Measurements from ENCODE around the gene KRTAP3-3.

Gene KRTAP3-3

DNA sequence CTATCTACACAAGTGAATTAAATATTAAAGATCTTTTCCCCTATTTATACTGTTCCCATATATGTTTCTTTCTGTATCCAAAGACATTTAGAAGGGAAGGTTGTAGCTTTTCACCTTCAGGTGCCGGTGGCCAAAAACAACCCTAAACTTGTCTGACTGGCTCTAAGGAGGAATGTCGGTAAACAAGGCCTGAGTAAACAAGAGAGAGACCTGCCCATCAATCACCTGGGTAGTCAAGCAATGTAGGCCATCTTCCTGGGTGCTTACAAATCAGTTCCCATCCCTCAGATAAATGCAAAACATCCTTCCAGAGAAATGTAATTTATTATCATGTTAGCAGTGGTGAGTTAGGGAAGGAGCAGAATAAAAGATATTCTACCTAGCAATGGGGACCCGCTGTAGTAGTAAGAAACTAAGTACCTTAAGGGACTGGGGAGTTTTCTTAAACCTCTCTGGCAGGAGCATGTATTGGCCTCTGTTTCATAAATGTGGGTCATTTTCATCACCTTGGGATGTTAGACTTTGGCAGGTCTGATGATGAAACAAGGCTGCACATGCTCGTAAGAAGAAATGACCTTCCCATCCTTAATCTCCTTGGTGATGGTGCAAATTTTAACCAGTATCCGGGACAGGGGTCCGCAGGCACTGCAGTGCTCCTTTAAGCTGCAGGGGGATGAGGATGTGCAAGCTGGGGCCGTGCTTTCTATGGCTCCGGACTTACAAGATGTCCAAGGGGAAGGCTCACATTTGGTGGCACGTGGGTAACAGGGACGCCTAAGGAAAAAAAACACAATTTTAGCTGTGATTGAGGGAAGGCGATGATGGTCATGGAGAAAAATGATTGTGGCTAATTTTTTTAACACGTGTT is 35.6 kb downstream of the KRTAP3-3 start:
- no peak for DNase-seq (ENCODE audit: low read depth in 3 of 3)

GRCh38 chr17:40956401-40957254 is 37.3 kb downstream of the KRTAP3-3 start:
- DNase-seq (ENCODE audit: low read depth in 3 of 3) = no peak

GRCh38 chr17:40953881-40954280 is 40.1 kb downstream of the KRTAP3-3 start:
- DNase-seq (ENCODE audit: low read depth in 3 of 3) = peak in 1 of 3 donors; percentile 15

GRCh38 chr17:40952661-40953060 is 41.3 kb downstream of the KRTAP3-3 start:
- no peak for DNase-seq (ENCODE audit: low read depth in 3 of 3)

DNA sequence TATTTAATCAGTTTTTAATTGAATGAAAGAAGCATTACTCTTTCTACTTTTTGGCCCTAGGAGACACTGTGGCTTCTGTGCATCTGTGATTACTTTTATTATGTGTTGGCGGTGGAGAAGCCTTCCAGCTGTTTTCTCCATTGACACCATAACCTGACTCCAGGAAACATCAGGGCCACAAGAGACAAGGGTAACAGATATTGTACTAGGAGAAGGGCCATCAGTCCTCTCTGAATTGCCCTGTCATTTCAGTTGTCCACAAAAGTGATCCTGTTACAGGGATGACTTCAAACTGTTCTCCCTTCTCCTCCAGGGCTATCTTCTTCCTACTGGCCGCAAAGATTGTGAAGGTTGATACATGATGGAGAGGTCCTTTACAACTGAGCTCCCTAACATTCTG is 41.8 kb downstream of the KRTAP3-3 start:
- no peak for DNase-seq (ENCODE audit: low read depth in 3 of 3)

GRCh38 chr17:40951011-40951622 is 42.8 kb downstream of the KRTAP3-3 start:
- no peak for DNase-seq (ENCODE audit: low read depth in 3 of 3)

DNA sequence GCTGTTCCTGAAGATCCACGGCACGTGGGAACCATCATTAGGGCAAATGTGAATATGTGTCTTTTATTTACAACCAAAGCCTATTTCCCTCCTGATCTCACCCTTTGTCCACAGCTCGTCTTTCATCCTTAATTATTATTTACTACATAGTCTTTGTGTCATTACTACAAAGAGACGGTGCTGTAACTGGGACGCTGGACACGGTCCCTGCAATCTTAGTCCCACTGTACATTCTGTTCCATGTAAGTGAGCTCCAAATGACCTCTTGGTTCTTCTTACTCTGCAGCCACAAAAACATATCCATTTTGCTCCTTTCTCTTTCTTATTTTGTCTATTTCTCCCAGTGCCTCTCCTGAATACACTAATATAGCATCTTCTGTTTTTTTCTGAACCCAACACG is 43.8 kb downstream of the KRTAP3-3 start:
- DNase-seq (ENCODE audit: low read depth in 3 of 3) = no peak

DNA sequence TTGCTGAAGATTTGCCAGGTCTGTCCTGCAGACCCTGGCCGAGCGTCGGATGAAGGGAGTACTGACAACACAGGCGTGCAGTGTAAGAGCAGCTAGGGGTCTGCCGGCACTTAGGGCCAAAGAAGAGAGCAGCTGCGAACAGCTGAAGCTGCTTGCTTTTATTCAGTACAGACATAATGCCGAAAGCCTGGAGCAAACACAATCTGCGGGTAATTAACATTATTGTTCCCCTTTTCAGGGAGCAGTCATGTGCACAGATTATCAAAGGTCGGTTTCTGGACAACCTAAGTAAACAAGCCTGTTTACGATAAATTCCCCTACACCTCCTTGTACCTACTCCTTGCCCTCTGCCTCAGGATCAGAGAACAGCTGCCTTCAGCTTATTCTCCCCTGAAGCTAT is 44.5 kb downstream of the KRTAP3-3 start:
- no peak for DNase-seq (ENCODE audit: low read depth in 3 of 3)

DNA sequence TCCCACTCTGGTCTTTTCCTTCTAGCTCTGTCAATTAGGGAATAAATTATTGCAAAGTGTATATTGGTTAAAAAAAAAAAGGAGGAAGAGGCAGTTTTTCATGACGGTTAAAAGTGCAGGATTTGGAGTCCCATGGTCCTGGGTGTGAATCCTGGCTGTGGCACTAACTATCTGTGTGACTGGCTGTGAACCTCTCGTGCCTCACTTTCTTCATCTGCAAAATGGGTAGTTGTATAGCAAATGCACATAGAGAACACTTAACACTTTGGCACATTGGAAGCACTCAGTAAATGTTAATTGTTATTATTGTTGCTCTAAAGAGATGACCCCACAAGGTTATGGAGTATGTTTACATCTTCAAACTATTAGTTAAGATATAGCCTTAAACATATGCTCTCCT is 46.0 kb downstream of the KRTAP3-3 start:
- DNase-seq (ENCODE audit: low read depth in 3 of 3) = no peak

DNA sequence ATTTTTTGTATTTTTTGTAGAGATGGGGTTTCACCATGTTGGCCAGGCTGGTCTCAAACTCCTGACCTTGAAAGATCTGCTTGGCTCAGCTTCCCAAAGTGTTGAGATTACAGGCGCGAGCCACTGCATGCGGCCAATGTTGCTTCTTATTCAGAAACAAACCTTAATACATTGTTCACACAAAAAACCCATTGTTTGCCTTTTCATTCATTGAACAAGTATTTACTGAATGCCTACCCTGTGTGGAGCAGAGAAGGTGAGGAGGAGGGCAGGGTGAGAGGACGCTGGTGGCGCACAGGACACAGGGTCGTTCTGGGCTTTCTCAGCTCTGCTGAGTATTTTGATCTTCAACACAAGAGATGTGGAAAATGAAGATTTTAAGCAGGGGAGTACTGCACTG is 48.5 kb downstream of the KRTAP3-3 start:
- no peak for DNase-seq (ENCODE audit: low read depth in 3 of 3)

DNA sequence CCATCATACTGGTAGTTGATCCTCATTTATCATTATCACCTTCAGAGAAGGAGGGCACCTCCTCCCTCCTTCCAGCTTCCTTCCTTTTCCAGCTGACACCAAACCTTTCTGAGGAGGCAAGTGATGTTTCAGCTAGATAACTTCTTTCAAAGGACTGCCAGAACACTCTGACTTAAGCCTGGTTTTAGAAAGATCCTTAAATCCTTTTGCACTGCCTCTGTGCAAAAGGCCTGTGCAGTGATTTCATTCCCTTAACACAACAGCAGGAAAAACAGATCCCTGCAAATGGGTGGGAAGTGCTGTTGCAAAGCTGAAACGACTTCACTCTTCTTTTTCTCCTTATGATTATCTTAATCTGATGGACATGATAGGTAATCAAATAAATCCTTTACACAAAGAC is 49.4 kb downstream of the KRTAP3-3 start:
- no peak for DNase-seq (ENCODE audit: low read depth in 3 of 3)
